ENCODE measurements around the gene ANO1.
A peak's percentile ranks its signal among the peaks of the same experiment; 100 is the strongest.
"Not testable (repeated sequence)": the region's sequence is repeated elsewhere in the genome, so short reads cannot be mapped to it uniquely, and the experiment has no call there.

ANO1 gene

DNA sequence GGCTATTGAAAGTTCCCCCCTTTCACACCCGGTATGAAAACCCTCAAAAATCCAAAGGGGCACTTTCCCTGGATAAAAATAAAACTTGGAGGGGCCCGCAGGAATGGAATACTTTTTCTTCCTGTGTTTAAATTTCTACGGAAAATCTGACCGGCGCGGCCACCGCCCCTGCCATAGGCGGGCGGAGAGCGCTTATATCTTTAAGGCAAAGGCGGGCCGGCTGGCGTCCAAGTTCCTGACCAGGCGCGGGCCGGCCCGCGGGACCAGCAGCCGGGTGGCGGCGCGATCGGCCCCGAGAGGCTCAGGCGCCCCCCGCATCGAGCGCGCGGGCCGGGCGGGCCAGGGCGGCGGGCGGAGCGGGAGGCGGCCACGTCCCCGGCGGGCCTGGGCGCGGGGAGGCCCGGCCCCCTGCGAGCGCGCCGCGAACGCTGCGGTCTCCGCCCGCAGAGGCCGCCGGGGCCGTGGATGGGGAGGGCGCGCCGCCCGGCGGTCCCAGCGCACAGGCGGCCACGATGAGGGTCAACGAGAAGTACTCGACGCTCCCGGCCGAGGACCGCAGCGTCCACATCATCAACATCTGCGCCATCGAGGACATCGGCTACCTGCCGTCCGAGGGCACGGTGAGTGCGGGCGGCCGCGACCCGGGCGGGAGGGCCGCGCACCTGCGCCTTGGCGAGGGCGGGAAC is at the start of gene ANO1:
TSS of gene ANO1 (plus strand) at position 223 of the 686 bp plus-strand sequence. CDS start at position 513, 290 bp downstream.
- no peak for DNase-seq (ENCODE audit: low spot score)

DNA sequence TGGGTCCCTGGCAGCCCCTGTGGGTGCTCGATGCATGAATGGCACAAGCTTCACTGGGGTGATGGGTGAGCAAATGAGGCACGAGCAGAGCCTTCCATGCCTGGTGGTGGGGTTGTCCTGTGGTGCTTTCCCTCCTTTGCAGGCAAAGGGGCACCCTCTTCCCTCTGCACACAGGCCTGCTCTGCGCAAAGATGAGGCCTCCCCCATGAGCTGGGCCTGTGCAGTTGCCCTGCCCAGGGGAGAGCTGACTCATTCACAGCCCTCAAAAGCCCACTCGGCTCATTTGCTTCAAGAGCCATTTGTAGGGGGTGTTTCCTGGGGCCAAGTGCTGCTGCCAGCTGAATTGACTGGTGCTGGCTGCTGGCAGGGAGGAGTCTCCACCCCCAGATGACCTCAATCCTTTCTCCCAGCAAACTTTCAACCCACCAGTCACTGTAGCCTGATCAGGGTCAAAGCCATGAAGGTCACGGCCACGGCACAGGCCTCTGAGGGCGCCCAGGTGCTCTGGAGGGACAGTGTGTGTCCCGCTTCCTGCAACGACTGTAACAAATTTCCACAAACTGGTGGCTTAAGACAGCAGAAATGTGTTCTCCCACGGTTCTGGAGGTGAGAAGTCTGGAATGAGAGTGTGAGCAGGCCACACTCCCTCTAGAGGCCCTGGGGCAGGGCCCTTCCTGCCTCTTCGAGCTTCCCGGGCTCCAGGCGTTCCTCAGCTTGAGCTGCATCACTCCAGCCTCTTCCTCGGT is 48.8 kb upstream of the ANO1 start:
- DNase-seq (ENCODE audit: low spot score), result peak; percentile 40

- peak; percentile 47 for DNase-seq (ENCODE audit: low spot score)
These were observed 48.2 kb upstream of the ANO1 start for GRCh38 chr11:70029861-70030380.

DNA sequence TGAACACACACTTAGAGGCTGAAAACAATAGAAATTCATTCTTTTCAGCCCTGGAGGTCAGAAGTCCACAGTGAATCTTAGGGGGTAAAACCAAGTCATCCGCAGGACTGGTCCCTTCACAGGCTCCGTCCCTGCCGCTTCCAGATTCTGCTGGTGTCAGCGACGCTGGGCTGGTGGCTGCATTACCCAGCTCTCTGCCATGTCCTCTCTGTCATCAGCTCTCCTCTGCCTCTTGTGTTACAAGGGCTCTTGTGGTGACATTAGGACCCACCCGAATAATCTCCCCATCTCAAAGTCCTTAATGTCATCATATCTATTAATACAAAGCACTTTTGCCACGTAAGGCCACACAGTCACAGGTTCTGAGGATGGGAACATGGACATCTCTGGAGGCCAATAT is 47.7 kb upstream of the ANO1 start:
- DNase-seq (ENCODE audit: low spot score), result peak; percentile 46

GRCh38 chr11:70031631-70032469 is 46.3 kb upstream of the ANO1 start:
- peak; percentile 39 for DNase-seq (ENCODE audit: low spot score)

DNA sequence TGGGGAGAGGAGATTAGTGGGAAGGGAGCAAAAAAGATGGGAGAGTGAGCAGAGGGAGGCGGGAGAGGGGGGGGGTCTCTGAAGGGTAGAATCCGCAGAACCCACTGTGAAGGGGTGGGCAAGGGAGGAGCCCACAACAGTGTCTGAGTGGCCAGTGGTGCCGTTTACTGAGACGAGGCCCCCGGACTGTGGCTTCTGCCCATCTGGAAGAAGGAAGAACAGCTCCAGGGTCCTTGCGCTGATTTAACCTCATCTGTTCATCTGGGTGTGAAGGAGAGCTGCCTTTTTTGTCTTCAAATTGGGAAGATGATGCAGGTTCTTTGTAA is 45.7 kb upstream of the ANO1 start:
- DNase-seq (ENCODE audit: low spot score), result no peak

DNA sequence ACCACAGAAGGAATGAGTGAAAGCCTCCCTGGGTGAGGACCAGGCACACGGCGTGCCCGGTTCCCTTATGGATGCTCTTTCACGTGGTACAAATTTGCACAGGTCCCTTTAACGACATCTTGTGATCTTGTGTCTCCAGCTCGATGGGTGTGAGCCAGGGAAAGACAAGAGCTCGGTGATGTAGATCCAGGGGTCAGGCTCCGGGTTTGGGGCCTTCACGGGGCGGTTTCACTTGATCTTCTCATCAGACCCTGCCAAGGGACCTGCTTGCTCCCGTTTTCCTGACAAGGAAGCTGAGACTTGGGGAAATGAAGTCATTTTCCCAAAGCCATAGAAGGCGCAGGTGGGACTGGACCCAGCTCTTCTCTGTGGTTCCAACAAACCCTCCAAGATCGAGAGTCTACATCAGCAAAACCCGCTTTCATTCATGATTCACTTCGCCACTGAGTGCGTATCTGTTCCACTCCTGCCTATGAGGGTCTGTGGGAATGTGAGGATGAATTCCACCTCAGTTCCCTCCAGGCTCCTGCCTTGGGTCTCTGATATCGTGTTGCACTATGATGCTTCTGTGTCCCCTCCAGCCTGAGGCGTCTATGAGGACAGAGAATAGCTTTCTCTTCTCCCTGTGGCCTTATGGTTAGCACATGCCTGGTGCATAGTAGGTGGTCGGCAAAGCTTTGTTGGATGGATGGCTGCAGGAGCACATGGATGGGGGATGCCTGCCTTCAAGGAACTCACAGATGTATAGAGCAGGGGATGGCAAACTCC is 45.0 kb upstream of the ANO1 start:
- DNase-seq (ENCODE audit: low spot score), result peak; percentile 20

- DNase-seq (ENCODE audit: low spot score), result peak; percentile 12
These were observed 44.4 kb upstream of the ANO1 start for GRCh38 chr11:70033711-70034070.

DNA sequence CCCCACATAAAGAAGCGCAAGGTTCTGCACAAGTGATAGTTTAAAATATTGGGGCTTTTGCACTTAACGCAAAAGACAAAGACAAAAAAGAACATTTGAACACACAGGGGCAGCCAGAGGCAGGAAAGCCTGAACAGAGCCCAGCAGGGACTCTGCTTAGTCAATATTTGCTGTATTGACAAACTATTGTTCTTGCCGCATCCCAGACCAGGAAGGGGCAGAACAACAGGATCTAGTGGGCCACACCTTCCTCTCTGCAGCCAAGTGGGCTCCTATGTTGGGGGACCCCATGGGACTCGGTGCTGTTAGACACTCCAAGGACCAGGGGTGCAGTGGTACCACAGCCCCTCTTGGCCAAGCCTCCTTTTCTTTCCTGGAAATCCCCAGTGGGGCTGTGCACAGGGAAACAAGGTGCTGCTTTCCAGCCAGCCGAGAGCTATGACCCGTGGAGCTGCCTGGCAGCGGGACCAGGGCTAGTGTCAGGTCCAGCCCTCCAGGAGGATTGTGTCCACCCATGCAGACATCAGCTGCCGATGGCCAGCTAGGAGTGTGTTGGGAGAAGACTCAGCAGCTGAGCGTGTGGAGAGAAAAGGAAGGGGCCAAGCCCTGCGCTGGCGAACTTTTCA is 43.3 kb upstream of the ANO1 start:
- DNase-seq (ENCODE audit: low spot score), result peak; percentile 32

- not testable (repeated sequence) for DNase-seq (ENCODE audit: low spot score)
These were observed 42.5 kb upstream of the ANO1 start for GRCh38 chr11:70035665-70036064.

- peak; percentile 28 for DNase-seq (ENCODE audit: low spot score)
These were observed 40.9 kb upstream of the ANO1 start for GRCh38 chr11:70036971-70037882.

- peak; percentile 20 for DNase-seq (ENCODE audit: low spot score)
These were observed 39.9 kb upstream of the ANO1 start for GRCh38 chr11:70038034-70038834.

DNA sequence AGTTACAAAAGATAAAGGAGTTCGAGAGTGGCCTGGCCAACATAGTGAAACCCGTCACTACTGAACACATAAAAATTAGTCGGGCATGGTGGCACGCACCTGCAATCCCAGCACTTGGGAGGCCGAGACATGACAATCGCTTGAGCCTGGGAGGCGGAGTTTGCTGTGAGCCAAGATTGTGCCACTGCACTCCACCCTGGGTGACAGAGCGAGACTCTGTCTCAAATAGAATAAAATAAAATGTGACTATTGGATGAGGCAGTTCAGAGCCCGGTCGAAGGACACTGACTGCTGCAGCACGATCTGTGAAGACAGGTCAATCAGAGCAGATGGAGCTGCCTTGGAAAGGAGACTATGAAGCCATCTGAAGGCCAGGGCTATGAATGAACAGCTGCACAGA is 37.7 kb upstream of the ANO1 start:
- DNase-seq (ENCODE audit: low spot score), result peak; percentile 25

DNA sequence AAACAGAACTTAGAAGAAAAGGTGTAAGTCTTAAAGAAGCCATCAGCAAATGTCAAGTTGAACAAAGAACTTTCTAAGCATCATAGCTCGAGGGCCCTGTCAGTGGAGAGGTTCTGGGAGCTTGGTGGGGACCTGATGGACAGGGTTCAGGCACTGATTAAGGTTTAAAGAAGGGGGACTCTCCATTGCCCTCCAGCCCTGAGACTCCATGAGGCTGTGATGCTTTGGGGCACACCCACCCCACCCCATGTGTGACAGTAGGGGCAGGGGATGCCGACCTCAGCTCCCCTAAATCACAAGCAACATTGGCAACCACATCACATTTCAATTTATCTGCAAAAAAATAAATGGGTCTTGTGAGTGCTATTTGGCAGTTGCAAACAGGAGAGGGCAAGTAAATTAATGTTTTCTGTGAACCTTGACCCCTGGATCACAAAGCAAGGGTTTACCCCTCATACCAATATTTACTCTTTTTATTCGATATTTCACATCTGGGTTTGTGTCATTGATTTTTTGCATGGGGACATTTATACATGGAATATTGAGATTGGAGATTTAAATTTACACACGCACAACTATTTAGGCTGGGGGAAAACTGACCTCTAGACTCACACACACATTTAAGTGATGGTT is 37.1 kb upstream of the ANO1 start:
- peak; percentile 17 for DNase-seq (ENCODE audit: low spot score)

DNA sequence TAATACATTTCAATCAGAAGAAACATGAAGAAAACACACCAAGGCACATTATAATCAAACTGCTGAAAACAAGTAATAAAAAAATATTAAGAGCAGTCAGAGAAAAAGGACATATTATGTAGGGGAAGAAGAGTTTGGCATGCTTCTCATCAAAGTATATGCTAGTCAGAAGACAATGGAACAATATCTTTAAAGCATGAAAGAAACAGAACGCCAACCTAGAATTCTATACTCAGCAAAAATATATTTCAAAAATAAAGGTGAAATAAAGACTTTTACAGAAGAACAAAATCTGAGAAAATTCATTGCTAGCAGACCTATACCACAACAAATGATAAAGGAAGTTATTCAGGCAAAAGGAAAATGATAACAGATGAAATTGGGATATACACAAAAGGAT is 34.6 kb upstream of the ANO1 start:
- DNase-seq (ENCODE audit: low spot score), result no peak

DNA sequence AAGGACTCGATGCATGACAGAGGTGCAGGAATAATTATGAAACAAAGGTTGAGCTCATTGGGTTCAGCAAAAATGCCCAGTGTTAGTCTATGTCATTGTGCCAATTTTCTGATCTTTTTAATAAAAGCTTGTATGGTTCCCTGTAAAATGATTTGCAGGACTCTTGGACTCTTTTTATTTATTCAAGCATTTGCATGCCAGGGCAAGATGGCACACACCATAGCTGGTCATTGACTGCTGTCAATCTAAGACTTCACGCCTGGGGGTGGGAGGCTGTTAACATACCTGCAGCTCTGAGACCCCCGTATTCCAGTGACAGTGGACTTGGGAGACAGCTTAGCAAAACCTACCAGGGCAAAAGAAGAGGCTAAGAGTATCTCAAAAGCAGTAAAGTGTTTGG is 32.0 kb upstream of the ANO1 start:
- no peak for DNase-seq (ENCODE audit: low spot score)

- DNase-seq (ENCODE audit: low spot score), result peak; percentile 67
These were observed 29.7 kb upstream of the ANO1 start for GRCh38 chr11:70048279-70049024.

- DNase-seq (ENCODE audit: low spot score), result peak; percentile 44
These were observed 29.1 kb upstream of the ANO1 start for GRCh38 chr11:70049045-70049444.
